IPS-11a (cell line): ENCODE data around the gene SOCS2.

Experiments used
- H3K4me3 ChIP-seq: one replicate; pipeline ENCODE4 v1.5.1; 2013; ENCODE audit warnings: low read depth, low read length, control low read depth

SOCS2 gene

DNA sequence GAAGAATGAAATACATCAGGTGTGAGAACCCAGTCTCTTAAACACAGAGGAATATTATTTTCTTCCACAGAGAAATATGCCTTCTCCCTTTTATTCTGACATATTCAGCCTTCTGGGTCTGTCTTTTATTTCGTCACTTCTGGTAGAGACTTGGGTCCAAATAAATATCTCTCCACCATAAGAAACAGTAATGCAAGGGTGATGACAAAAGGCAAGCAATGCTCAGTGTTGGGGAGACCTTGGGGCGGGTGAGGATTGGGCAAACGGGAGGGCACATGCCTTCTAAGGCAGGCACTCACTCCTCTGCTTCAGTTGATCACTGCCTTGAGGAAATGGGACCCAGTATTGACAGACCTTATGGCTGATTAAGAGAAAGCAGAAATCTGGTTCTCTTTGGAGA lies 6.7 kb upstream of the SOCS2 start:
- H3K4me3 ChIP-seq, result no peak overlapping the region

DNA sequence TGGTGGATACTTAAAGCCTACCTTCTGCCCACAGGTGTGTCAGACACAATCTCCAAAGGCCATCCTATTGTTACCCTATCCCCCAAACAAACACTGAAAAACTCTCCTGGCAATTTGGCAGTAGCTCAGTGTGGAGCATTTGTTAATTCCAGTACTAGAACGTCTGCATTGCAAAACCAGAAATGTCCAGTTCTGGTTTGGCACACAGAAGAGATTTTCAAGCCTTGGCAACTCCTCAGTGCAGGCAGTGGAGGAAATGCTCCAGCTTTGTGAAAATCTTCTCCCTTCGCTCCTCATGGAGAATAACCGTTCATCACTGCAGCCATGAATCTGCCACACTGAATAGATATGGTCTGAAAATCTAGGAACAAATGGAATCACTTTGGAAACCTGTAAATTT lies 5.3 kb upstream of the SOCS2 start:
- H3K4me3 ChIP-seq, result no peak overlapping the region

DNA sequence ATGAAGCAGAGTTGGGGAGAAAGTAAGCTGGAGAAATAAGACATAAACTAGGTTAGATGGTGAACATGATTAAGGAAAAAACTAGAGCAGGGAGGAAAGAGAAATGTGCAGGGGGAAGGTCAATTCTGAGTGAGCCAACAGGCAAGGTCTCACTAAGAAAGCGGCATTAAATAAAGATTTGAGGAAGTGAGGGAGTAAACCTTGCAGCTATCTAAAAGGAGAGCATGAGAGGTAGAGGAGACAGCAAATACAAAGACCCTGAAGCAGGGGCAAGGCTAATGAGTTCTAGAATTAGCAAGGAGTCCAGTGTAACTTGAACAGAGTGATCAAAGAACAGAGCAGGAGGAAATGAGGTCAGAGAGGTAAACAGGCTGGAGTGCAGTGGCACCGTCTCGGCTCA lies 4.4 kb upstream of the SOCS2 start:
- no peak overlapping the region for H3K4me3 ChIP-seq

DNA sequence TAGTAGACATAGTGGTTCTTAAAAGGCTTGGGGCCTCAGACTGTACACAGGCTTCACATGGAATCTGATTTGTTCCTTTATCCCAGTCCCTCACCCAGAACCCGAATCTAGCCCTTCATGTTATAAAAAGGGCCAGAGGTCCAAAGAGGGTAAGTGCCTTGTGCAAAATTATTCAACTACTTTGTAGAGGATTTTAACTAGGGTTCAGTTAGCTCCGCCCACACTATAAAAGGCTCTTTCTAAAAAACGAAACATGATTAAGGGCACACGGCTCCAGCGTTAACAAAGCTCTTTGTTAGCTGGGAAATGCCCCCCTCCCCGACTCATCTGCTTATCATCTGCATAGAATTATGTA lies 3.2 kb upstream of the SOCS2 start:
- H3K4me3 ChIP-seq, result no peak overlapping the region

DNA sequence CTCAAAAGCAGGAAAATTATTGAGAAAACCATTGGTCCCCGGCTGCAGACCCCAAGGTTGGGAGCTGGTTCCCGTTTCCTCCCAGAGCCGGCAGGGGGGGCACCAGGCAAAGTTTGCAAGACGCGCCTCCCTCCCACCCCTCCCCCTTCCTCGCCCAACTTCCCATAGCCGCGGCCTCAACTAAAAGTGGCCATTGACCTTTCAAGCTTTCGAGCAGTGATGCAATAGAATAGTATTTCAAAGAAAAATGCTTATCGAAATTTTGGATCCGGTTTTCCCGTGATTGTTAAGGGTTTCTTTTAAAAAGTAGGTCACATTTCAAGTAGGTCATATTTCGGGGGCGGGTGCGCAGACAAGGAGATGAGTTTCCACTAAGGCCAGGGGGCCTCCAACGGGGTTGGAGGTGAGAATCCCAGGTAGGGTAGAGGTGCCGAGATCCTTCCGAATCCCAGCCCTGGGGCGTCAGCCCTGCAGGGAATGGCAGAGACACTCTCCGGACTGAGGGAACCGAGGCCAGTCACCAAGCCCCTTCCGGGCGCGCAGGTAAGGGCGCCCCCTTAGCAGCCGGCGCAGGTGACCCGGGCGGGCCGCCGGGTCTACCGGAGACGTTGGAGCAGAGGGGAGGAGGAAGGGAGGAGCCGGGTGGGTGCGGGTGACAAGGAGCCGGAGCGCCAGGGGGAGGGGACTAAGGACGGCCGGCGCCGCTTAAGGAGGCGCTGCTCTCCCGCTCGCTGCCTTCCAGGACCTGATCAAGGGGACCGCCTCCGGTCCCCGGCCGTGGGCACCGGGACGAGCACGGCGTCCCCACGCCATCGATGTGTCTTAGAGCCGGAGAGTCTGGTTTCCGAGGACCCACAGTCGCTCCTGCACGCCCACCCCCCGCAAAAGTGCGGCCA lies 2.6 kb upstream of the SOCS2 start:
- H3K4me3 ChIP-seq, result peak overlapping the region; percentile 81

DNA sequence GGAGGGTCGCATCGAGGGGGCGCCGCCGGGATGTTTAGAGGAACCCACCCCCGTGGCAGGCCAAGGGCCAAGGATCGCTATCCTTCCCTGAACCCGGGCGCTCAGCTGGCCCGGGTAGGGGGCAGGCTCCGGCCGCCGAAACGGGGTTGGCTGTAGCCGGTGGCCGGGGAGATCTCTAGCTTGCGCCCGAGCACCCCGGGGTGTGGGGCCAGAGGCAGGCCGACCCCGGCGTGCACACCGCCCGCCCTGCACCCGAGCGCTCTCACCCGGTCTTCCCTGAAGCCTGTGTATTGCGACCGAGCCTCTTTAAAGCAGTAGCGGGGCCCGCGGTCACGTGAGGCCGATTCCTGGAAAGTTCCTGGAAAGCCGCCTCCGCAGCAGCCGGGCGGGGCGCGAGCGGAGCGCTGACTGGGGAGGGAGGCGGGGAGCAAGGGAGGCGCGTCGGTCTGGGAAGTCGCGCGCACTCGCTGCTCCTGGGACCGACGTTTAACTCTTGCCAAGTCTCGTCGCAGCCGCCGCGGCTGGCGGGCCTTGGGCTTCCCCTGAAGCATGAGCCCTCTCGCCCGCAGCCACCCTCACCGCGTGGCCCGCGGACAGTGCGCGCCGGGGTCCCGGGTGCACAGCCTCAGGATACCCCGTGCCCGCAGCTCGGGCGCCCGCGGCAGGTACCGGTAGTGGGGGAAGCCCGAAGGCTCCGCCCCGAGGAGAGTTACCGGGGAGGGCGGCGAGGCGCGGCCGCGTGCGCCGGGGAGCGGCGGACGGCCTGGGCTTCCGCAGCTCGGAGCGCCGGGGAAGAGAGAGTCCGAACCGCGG lies 1.7 kb upstream of the SOCS2 start:
- H3K4me3 ChIP-seq, result peak overlapping the region; percentile 81

DNA sequence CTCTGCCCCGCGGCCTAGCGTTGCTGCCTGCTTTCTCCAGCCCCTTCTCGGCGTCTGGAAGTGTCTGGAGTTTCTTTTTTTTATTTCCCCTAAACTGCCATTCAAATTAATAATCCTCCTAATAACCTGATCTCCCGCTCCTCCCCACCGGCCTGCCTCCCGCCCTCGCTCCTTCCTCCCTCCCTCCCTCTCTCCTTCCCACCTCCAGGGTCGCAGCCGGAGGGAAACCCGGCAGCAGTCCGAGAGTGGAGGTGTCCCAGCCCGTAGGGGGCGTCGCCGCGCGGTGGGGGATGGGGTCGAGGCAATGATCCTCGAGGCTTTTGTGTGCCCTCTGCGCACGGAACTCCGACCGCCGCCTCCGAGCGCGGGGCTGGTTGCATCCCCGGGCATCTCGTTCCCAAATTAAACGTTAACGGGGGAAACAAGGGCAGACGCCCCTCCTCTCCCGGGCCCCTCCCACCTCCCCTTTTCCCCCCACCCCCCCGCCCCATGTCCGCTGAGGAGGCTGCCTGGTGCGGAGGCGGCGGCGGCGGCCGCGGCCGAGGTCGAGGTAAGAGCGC lies 1.0 kb upstream of the SOCS2 start:
- peak overlapping the region; percentile 81 for H3K4me3 ChIP-seq

DNA sequence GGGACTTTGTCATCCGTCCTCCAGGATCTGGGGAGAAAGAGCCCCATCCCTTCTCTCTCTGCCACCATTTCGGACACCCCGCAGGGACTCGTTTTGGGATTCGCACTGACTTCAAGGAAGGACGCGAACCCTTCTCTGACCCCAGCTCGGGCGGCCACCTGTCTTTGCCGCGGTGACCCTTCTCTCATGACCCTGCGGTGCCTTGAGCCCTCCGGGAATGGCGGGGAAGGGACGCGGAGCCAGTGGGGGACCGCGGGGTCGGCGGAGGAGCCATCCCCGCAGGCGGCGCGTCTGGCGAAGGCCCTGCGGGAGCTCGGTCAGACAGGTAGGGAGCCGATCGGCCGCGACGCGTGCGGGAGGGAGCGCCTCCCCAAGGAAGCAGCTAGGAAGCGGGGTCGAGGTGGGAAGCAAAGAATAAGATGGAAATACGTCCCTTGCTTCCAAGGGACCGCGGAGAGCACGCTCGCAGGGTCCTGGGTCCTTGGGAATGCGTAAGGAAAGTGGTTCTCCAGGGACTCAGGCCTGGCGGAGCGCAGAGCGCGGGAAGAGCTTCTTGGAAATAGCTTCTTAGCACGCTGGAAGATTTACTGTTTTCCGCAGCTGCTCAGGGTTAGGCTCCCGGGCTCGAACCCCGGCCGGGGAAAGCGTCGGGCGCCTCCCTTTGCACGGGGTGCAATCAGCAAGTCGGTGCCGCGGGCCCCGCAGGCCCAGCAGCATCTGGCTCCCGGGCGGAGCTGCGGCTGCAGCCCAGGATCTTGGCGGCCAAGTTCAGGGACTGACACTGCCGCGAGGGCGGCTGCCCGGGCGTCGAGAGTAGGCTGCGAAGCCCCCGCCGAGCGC lies 457 bp downstream of the SOCS2 start:
- peak overlapping the region; percentile 81 for H3K4me3 ChIP-seq

DNA sequence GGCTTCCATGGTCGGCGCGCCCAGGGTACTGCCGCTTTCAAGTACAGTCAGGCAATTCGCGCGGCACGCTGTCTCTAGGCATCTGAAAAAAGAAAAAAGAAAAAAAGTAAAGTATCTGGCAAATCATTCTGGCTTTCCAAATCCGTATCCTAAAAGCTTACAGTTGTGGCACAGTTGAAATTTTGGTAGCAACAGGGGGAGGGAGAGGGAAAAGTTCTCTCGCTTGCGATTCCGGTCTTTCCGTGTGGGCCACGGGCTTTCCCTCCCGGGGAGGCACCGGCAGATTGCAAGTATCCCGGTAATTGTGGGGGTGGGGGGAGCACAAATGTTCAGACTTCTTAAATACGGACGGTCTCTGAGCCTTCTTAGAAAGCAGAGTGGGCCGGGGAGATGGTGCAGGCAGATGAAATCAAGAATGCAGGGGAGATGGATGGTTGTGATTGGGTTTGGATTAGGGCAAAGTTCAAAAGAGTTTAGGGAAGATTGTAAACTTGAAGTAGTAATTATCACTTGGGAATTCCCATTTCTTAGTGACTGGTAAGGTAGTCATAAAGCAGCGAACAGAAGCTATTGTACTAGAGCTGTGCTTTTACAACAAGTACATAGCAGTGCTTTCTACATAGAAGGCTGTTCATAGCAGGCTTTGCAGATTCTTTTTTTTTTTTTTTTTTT lies 1.2 kb downstream of the SOCS2 start:
- peak overlapping the region; percentile 81 for H3K4me3 ChIP-seq

DNA sequence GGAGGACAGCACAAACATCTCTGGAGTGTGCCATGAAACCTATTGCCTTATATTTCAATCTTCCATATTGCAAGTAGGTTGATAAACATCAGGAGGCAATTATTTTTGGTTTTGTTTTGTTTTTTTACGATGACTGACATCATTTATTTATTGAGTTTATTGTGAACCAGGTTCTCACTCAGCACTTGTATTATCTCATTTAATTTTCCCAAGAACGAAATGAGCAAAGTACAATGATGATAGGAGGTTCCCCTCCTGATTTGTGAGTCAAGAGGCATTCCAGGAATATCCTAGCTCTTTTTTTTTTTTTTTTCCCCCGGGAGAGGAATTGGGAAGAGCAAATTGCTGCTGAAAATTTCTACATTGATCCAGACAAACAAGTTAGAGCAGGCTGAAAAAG lies 4.7 kb downstream of the SOCS2 start:
- H3K4me3 ChIP-seq, result no peak overlapping the region

DNA sequence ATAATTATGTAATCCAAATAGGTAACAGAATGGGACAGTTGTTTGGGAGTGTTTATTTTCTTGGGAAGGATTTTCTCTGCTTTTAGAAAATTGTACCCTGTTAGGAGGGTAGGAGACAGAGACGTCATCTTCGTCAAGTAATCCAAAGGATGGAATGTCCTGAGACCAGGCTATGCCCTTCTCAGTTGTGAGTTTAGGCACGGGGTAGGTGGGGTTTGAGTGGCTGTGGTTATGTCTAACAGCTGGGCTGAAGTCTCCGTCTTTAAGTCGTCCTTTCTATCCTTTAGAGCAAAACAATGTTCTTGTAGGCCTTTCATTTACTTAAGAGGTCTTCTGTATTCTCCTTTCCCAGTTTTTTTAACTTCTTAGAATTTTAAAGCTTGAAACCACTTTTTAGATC lies 5.7 kb downstream of the SOCS2 start:
- H3K4me3 ChIP-seq, result no peak overlapping the region

DNA sequence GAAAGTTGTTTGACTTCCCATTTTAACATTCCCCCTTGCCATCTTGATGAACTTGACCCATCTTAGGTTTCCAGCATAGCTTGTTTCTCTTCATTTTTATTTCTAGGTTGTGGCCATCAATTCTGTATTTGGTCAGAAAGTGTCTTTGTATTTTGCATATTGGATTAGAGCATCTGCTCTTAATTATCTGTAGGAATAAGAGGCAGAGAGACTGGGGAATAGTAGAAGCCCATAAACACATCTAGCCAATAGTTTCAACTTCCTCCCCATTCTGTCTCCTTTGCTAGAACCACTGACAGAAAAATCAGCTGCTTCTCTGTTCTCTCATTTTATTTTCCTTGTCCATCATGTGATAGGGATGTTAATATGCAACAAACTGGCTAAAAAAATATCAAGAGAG lies 8.2 kb downstream of the SOCS2 start:
- no peak overlapping the region for H3K4me3 ChIP-seq

DNA sequence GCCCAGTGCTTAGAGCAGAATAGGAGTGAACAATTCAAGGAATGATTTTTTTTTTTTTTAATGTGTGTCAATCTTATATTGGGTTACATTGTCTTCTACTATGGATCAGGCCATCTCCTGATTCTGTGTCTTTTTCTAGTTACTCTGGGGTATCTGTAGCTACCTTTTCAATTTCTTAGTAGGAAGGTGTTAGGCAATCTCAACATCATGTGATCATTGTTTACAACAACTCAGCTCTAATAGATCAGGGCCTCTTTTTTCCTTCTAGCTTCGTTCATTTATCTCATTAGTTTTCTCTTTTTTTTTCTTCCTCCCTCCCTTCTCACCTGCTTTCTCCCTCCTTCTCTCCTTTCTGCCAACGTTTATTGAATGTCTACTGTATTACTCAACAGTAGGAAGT lies 8.9 kb downstream of the SOCS2 start:
- H3K4me3 ChIP-seq, result no peak overlapping the region

DNA sequence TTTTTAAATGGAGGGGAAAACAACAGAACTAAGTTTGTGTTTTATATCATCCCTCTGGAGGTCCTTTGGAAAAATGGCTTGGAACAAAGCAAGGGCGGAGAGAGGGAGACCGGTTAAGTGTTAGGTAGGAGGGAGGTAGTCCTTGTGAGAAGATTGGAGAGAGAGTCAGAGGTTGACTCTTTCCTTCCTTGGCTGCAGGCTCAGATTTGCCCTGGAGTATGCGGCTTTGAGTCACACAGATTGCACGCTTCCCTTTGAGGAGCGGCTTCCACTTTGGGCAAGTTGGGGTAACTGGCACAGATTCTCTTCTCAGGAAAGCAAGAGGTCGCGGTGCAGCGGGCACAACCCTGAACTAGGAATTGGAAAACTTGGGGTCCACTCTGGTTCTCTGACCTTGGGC lies 9.9 kb downstream of the SOCS2 start:
- H3K4me3 ChIP-seq, result no peak overlapping the region

DNA sequence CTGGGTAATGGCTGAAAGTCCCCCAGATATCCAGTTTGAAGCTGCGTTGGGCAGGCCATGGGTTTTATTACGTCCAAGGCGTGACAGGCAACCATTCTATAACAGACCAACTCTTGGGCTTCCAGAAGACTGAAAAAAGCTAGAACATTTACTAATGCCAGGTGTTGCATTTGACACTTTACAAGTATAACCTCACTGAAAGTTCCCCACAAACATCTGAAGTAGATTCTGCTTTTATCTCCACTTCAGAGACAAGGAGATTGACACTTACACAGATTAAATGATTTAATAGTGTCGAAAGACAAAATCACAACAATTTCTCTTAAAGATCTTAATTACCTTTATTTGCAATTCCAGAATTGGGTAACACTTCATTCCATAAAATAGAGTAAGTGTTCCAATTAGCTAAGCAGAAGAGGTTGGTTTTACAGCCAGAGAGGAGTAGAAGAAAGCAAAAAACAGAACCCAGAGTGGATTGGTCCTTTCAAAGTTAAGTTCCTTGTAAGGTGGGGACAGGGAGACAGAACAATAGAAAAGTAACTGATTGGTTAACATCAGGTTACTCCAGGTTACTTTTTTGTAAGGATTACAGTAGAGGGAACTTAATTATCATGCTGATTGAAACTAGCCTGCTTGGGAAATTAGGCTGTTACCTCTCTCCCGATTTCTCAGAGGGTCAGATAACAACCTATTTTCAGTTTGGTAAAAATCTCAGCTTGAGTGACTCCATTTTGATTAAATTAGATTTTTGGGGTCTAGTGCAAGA lies 11.3 kb downstream of the SOCS2 start:
- no peak overlapping the region for H3K4me3 ChIP-seq

DNA sequence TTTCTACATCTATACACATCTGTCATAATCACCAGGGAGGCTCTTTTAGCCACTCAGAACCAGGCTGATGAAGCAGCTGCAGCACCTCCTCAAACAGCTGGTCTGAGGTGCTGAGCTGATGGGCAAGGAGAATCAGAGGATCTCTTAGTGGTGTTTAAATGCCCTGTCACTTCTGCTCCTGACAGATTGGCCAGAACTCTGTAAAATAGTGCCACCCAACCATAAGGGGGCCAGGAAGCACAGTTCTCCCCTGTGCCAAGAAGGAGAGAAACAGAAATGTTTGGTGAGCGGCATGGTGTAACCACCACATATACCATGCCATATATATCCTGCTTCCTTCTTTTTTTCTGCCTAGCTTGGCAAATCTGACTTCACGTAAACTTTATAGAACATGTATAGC lies 12.8 kb downstream of the SOCS2 start:
- H3K4me3 ChIP-seq, result no peak overlapping the region

DNA sequence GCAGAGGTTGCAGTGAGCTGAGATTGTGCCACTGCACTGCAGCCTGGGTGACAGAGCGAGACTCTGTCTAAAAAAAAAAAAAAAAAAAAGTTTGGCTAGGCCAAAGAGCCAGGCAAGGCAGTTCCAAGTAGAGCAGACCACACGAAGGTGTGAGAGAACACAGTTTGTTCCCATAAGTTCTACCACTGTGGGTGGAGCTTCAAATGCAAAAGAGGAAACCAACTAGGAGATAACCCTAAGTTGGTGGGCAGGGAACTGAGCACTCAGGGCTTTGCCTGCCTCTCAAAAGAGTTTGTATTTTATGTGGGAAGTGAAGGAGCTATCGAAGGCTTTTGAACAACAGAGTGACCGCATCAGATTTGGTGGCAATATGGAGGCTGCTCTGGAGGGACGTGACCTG lies 15.1 kb downstream of the SOCS2 start:
- no peak overlapping the region for H3K4me3 ChIP-seq

DNA sequence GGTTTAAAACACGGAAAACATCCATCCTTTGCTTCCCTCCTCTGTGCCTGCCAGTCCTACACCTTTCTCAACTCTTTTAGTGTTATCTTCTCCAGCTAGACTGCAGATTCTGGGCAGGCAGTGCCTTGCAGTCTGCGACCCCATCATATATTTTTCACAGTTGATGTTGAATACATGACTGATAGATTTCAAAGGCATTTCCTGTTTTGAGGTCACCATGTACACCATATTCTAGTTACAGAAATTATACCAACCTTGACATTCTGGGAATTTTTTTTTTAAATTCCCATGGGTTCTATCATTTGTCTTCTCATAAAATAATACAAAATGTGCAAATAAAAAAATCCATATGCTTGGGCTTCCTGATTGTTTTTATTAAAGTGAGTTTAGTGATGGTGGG lies 16.6 kb downstream of the SOCS2 start:
- no peak overlapping the region for H3K4me3 ChIP-seq

DNA sequence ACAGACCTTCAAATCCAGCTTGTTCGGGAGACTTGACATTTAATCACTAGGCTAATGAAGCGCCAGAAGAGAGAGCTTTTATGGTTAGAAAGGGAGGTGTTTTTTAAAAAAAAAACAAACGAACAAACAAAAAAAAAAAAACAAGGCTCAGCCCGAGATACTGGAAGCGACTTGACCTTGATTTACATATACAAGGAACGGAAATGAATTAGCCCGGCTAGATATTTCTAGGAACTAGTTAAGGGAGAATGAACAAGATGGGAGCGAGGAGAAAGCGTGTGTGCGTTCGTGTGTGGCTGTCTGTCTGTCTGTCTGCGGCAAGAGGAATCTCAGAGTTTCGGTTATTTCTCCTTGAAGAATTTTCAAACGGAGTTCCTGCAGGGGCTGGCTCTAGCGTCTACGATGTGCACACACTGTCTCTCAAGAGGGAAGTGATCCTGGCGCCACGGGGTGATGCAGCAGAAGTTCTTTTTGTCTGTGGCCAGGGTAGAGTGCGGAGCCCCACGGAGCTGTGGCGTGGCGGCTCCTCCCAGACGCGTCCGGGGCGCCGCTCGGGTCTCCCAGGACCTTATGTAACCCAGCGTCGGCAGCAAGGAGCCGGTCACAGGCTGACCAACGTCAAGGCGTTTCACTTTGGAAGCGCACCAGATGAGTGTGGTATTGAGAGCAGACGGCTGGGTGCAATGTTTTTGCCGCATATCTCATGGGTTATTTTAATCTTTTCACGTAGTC lies 18.8 kb downstream of the SOCS2 start:
- peak overlapping the region; percentile 63 for H3K4me3 ChIP-seq
